HG02759 (cell line): ENCODE measurements around the gene SERPINB8.
"Not testable (repeated sequence)": the region's sequence is repeated elsewhere in the genome, so short reads cannot be mapped to it uniquely, and the experiment has no call there.

ENCODE experiments used
- ATAC-seq: cut with Tn5 transposase; IDR thresholded peaks from one replicate; pipeline ENCODE4 v1.9.1; 2021; ENCODE audit warnings: mild to moderate bottlenecking, moderate library complexity; ENCODE audit not compliant: unreplicated experiment

The SERPINB8 gene

GRCh38 chr18:63969942-63970808 lies at the start of gene SERPINB8:
TSS of gene SERPINB8 (plus strand) at chr18:63970081. CDS start at chr18:63978309, 8,228 bp downstream.
- ATAC-seq: peak; percentile 93

- ATAC-seq: no peak
Measured at GRCh38 chr18:63922049-63922448, 47.8 kb upstream of the SERPINB8 start.

GRCh38 chr18:63924551-63924950 lies 45.3 kb upstream of the SERPINB8 start:
- ATAC-seq: no peak

- ATAC-seq: no peak
Measured at GRCh38 chr18:63928331-63928730, 41.5 kb upstream of the SERPINB8 start.

- not testable (repeated sequence) for ATAC-seq
Measured at GRCh38 chr18:63929369-63929768, 40.5 kb upstream of the SERPINB8 start.

GRCh38 chr18:63930773-63931354 lies 39.0 kb upstream of the SERPINB8 start:
- ATAC-seq: no peak

GRCh38 chr18:63936156-63936931 lies 33.5 kb upstream of the SERPINB8 start:
- ATAC-seq: peak; percentile 96

GRCh38 chr18:63936932-63937393 lies 32.9 kb upstream of the SERPINB8 start:
- ATAC-seq: peak; percentile 52

GRCh38 chr18:63940008-63940407 lies 29.9 kb upstream of the SERPINB8 start:
- no peak for ATAC-seq

GRCh38 chr18:63940543-63941050 lies 29.3 kb upstream of the SERPINB8 start:
- ATAC-seq: not testable (repeated sequence)

- no peak for ATAC-seq
Measured at GRCh38 chr18:63947051-63947790, 22.7 kb upstream of the SERPINB8 start.

- peak; percentile 96 for ATAC-seq
Measured at GRCh38 chr18:63949068-63949737, 20.7 kb upstream of the SERPINB8 start, which contains the start of gene HMSD. TSS of gene HMSD (plus strand) at chr18:63949301. CDS start at chr18:63953456, 4,155 bp downstream.

- ATAC-seq: peak; percentile 43
Measured at GRCh38 chr18:63951302-63951705, 18.6 kb upstream of the SERPINB8 start.

- ATAC-seq: no peak
Measured at GRCh38 chr18:63953811-63954210, 16.1 kb upstream of the SERPINB8 start.

- no peak for ATAC-seq
Measured at GRCh38 chr18:63956755-63957154, 13.1 kb upstream of the SERPINB8 start.

- no peak for ATAC-seq
Measured at GRCh38 chr18:63960891-63961290, 9.0 kb upstream of the SERPINB8 start.

- no peak for ATAC-seq
Measured at GRCh38 chr18:63961435-63961980, 8.4 kb upstream of the SERPINB8 start.

- no peak for ATAC-seq
Measured at GRCh38 chr18:63962137-63962536, 7.7 kb upstream of the SERPINB8 start.

GRCh38 chr18:63963615-63964256 lies 6.1 kb upstream of the SERPINB8 start:
- peak; percentile 81 for ATAC-seq
